Measurements from ENCODE around the gene ATP2B2.

The ATP2B2 gene

DNA sequence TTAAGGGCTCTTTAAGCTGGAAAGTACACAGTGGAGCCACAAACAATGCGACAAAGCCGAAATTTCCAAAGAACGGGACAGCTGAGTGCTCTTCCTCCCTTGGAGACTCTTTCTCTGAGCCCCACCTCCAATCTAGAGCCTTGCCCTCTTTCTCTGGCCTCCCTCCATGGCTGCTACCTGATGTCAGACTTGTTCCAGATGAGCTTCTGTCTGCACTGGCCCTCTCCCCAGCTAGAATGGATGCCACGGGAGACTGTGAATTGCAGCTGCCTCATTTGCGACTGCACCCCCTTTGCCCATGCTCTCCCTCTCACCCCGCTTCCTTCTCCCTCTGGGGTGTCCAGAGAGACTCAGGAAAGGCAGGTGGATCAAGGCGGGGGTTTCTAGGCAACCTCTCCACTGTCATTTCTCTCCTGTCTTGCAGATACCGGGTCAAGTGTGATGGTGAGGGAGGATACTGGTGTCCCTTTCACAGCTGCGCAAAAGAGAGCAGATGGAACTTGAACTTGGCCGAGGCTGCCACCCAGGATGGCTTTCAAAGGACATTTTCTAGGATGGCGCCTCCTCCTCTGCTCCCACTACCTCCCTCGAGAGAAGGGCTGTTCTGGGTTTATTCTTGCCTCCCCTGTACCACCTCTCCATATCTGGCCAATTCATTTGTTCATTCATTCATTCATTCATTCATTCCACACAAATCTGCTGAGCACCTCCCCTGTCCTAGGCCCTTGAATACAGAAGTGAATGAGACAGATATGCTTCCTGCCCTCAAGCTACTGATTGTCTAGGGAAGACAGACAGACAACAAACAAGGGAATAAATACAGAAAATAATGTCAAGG, 12.8 kb downstream of the ATP2B2 start:
- no peak for DNase-seq

DNA sequence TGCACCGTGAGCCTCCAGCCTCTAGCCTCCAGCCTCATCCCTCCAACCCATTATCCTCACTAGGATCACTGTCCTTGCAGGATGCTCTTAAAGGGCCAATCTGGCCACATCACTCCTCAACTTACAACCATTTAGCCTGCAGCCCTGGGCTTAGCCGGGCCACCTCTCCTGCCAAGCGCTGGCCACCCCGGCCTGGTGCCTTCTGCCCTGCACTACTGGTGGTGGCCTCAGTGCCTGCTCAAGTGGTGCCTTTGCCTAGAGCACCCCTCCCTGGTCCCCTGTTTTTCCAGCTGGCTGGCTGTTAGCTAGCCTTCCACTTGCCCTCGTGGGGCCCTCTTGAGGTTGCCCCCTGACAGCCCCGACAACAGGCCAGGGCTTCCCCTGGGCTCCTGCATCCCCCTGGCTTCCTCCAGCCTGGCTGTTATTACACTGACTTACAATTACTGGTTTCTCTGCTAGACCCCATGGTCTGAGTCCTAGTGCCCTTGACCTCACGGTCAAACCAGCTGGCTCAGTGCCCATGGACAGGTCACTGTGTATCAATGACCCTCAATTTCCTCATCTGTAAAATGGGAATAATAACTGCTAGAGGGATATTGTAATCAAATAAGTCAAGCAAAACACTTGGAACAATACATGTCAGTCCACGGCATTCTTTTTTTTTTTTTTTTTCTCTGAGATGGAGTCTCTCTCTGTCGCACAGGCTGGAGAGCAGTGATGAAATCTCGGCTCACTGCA, 15.5 kb downstream of the ATP2B2 start:
- no peak for DNase-seq

DNA sequence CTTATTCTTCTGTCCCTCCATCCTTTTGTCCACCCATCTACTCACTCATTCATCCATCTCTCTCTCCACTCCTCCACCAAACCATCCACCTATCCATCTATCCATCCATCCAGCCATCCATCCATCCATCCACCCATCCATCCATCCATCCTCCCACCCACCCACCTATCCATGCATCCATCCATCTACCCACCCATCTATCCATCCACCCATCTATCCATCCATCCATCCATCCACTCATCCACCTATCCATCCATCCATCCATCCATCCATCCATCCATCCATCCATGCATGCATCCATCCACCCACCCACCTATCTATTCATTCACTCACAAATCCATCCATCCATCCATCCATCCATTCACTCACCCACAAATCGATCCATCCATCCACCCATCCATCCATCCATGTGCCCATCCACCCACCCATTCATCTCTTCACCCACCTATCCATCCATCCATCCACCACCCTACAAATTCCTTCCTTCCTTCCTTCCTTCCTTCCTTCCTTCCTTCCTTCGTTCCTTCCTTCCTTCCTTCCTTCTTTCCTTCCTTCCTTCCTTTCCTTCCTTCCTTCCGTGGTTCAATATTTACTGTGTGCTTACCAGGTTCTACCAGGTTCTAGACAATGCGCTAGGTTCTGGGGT, 17.3 kb downstream of the ATP2B2 start:
- no peak for DNase-seq

DNA sequence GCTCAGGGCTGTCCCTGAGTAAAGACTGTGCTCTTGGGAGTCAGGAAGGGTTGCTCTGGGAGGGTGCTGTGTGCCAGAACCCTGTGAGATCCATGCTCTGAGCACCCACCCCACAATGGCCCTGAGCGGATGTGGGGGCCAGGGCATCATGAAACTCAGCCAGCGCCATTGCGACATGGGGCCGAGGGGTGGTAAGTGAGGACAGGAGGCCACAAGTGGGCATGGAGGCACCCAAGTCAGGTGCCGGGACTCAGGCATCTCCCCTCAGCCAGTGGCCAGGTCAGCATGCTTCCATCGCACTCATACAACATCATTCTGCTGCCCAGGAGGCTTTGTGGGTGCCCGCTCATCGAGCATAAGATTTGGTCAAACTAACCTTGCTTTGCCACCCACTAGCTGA, 19.6 kb downstream of the ATP2B2 start:
- DNase-seq, result no peak

DNA sequence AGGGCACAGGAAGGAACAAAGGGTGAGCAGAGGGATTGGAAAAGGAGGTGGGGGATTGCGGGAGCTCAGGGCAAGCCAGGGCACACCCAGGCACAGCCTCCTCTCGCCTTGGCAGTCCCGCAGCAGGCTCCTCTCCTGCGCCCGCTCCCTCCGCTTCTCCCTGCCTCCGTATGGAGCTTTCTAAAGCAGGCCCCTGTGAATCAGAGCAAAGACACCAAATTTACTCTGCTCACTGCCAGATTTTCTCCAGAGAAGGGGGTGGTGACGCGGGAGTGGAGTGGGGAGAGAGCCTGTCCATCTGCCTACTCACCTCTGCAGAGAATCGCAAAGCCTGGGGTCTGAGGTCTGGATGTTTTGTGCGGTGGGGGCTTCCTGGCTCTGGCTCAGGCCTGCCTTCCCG, 20.0 kb downstream of the ATP2B2 start:
- DNase-seq, result no peak

DNA sequence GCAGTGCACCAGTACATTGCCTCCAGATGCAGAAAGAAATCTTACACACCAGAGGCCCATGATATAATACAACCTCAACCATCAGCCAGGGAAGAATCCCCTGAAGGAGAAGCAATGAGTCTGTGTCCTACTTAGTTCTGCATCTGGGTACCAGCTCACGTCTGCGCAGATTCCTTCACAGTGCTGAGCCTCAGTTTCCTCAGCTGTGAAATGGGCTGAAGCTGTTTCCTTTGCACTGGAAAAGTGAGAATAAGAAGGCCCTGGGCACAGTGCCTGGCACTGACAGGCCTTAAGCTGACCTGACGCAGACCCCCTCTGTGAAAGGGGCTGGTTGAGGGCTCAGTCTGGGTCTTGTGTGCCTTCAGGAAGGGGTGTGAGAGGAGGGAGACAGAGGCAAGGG, 20.7 kb downstream of the ATP2B2 start:
- no peak for DNase-seq

DNA sequence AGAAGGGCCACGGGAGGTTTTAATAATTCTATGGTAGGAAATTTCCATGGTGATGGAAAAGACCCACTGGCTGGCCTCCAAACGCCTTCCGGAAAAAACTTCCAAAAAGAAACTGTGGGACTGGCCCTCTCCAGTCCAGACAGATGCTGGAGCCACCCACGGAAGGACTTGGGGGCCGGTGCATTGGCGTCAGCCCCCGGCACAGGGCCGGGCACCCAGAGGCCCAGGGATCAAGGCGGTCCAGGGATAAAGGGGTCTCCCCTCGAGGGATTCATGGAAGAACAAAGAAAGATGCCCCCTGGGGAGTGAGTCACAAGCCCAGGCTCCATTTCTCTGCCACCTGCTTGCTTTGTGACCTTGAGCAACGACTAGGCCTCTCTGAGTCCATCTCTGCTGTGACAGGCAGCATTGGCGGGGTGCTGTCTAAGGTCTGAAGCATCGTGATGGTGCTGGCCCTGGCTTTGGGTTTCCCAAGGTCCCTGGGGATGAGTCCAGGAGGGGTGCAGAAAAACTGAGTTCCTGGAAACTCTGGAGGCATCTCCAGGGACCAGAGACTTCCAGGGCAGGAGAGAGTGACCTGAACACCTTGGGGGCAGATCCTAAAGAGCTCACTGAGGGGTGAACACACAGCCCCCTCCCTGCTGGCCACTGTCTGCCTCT, 21.6 kb downstream of the ATP2B2 start:
- DNase-seq, result no peak

DNA sequence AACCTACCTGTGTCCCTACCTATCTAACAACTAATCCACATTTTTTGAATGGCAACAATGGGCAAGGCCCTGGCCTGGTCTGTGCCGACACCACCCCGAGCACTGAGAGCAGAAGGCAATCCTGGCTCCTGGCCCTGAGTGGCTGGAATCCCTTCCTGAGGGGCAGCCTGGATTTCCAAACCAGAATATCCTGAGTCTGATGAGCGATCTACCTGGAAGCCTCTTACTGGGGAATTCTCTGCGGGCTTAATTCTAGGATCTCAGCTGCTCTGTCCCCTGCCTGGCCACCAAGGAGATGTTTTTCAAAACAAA, 22.1 kb downstream of the ATP2B2 start:
- DNase-seq, result no peak

DNA sequence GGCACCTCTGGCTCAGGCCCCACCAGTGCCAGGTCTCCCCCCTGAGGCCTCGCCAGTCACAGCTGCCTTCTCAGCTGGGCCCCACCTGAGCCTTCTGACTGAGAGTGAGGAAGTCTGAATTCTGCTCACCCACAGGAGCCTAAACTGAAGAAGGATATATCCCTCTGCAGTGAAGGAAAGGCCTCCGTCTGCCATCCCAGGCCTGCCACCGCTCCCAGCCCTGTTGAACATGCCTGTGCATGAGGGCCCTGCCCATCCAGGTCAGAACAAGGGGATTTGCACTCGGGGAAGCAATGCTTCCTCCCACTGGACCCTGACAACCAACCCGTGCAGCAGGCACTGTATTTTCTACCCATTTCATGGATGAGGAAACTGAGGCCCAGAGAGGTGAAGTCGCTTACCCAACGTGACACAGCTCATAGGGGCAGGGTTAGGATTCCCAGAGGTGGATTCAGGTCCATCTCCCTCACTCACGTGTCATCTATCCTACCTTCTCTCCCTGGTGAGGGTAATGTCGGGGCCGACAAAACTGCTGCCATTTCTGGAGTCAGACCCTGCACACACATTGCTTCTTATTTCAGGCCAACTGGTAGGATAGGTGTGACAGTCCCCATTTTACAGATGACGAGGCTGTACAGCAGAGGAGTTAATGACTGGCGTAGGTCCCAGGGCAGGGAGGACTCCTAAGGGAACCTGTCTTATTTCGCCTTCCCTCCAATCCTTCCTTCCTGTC, 22.6 kb downstream of the ATP2B2 start:
- DNase-seq, result no peak

DNA sequence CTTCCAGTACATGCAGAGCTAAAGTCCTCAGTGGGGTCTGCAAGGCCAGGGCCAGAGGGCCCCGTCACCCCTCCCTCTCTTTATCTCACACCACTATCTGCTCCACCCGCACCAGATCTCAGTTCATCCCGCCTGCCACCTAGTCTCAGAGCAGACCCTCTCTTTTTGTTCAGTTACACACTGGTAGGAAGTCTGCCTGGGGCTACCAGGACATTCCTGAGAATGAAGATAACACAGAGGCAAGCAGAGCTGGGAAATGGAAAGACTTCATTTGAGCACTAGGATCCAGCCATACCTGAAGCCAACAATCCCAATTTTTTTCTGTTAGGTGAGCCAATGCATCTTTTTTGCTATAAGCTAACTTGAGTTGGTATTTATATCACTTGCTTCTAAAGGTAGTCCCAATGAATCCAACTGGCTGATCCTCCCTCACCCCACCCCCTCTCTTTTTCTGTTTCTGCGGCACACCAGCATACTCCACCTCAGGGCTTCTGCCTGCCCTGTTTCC, 24.5 kb downstream of the ATP2B2 start:
- no peak for DNase-seq

DNA sequence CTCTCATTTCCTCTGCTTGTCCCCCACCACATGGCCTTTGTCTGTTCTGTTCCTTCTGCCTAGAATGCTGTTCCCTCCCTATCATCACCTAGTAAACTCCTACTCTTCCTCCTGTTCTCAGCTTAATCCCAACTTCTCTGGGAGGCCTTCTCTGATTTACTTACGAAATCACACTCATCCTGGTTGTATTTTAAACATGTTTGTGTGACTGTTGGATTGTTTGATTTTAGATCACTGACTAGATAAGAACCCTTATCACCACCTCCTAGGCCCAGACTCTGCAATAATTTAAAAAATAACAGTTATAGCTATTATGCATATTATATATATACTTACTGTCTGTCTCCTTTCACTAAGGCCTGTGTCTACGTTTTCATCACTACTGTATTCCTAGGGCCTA, 26.1 kb downstream of the ATP2B2 start:
- no peak for DNase-seq

DNA sequence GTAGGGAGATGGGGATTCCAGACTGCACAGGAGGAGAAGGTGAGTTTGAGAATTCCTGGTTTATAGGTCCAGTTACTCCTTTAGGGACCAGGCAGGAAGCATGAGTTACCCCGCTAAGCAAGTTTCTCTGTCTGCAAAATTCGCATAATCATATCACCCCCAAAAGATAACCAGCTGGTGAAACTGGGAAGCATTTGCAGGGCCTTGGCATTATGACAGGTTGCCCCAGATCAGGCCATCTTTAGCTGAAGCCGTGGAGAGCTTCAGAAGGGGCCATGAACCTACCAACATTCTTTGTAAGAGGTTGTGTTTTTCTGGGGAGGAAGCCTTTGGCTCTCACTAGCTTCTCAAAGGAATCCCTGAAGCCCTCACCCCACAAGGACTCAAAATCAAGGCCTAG, 29.4 kb downstream of the ATP2B2 start:
- no peak for DNase-seq

DNA sequence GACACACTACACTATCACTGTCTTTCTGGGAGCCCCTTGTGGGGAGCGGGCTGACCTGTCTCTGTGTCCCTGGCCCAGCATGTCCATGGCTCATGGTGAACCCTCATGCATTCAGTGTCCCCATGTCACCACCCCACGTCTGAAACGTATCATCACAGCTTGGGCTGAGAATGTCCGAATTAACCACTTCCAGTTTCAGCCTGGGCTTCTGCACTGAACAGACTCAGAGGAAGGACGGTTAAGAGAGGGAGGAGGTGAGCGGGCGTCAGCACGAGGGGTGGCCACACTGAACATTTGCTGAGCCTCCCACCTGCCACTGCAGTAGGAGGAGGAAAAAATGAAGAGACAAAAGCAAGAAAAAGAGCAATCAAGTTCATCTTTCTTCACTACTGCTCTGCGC, 30.5 kb downstream of the ATP2B2 start:
- DNase-seq, result no peak

DNA sequence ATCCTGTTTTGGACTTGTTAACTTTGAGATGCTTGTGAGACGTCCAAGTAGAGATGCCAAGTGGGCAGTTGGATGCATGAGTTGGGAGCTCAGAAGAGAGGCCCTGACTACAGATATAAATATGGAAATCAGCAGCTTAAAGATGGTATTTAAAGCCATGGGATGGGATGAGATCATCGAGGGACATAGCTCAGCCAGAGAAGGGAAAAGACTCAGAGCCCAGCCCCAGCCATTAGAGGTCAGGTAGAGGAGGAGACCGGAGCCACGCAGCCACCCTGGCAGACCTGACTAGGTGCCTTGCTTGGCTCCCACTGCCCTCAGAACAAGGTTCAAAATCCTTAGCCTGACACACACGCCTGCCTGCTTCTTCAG, 31.1 kb downstream of the ATP2B2 start:
- no peak for DNase-seq

DNA sequence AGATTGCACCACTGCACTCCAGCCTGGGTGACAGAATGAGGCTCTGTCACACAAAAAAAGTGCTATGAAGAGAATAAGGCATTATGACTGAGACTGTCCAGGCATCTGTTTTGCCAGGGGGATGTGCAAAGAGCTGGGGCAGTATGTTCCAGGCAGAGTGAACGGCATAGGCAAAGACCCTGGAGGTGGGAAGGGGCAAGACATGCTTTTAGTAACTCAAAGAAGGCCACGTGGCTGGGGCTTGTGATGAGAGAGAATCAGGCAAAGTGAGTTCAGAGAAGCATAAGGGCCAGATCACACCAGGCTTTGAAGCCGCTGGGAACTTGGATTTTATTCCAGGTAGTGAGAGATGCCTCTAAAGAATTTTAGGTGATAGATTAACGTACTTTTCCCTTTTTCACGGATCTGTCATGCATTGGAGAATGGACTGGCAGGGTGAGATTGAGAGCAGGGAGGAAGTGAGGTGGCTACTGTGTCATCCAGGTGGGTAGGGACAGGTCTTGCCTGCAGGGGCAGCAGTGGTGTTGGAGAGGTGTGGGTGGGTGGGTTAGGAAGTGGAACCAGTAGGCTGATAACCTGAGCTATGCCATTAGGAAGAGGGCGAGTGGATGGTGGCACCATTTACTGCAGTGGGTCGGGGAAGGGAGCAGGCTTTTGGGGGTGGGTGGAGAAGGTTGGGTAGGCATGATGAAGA, 31.7 kb downstream of the ATP2B2 start:
- DNase-seq, result no peak

DNA sequence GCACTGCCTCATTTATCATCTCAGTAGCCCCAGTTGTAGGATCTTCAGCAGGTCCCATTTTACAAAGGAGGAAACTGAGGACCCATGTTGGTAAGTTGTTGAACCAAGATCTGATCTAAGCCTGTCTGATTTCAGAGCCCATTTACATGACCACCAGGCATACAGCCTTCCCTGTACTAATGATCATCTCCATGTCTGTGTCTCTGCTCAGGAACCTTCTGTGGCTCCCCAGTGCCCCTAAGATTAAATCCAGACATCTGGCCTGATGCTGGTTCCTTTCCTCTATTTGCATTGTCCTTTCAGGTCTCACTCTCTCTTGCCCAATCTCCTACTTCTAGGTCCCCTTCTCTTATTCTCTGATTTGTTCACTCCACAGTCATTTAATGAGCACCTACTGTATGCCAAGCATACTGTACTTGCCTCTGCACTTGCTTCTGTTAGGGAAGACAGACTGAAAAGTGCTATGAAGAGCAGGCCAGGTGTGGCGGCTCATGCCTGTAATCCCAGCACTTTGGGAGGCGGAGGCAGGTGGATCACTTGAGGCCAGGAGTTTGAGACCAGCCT, 32.4 kb downstream of the ATP2B2 start:
- no peak for DNase-seq

DNA sequence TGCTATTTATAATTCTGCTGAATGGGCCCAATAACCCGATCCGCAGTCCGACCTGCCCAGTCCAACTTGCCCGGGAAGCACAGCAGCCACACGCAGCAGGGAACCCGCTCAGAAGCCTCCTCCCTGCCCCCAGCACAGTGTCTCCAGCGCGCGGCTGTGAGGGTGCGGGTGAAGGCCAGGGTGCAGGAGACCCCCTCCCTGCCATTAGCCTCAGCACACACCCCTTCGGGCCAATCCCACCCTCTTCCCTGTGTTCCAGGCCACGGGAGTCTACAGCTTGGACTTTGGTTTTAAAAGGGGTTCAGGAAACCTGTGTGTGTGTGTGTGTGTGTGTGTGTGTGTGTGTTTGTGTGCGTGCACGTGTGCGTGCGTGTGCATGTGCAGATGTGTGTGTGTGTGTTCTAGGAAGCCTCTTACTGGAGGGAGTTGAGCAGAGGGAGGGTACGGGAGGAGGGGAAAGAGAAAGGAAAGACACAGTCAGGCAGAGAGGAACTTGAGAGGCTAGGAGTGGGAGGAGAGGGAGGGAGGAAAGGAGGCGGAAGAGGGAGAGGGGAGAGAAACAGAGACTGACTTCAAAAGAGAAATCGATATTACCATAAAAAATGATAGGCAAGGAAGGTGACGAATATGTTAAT, 34.2 kb downstream of the ATP2B2 start:
- DNase-seq, result no peak

DNA sequence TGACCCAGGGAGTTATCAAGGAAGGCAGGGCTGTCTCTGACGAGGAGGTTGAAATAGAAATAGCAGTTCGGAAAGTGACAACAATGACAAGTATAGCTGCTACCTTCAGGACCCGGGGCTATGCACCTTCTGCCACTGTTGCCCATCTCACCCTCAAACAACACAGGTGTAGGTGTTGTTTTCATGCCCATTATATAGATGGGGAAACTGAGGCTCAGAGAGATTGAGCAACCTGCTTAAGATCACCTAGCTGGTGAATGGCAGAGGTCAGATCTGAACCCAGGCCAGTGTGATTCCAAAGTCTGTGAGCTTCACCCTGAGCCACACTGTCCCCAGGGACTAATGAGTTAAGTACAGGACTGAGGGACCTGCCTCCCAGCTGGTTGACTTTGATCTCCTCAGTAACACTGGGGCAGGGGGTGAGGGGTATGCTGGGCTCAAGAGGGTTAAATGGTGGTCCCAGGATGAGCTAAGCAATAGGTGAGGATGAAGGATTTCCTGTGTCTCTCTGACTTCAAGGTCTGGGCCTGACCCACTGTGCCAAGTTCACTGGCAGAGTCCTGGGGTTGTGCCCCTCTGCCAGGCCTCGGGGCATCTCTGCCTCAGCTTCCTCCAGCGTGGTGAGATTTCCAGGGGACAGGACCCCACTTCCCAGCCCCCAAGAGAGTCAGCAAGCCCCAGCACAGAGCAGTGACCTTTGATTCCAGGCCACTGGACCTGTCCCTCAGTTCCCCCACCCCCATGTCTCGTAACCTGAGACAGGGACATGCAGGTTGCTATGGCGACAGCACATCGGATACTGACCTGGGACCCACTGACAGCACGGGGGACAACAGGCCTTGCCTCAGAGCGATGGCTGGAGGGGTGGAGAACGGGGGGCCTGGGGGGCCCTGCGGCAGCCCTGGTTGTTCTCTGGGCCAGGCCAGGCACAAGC, 35.0 kb downstream of the ATP2B2 start:
- DNase-seq, result no peak

DNA sequence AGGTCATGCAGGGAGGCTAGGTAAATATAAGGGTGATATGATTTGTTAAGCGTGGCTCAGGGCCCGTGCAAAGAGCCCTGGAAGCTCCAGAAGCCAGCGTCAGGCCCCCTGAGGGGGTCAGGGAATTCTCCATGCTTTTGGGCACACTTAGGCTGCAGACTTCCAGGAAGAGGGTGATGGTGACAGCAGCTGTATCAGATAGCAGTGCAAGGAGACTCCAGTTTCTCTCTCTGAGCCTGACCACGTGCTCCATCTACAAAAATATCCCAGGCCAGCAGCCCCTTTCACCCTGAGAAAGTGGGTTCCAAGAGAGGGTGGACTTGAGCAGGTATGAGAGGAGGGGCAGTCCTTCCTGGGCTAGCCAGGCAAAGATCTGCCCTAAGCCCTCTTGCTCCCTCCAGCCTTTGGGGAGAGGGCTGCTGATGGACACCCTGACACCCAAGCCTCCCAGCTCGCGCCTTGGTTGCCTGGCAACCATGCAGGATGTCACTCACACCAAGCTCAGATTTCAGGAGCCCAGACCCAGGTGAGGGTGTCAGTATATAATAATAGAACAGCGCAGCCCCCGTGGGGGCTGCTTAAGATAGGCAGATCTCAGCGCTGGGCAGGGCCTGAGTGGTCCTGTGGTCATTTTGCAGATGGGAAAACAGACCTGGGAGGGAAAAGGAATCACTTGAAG, 35.8 kb downstream of the ATP2B2 start:
- no peak for DNase-seq
